MCF 10A (cell line): ENCODE results near the gene CFAP65. TPM values are rescaled to one million over a fixed set of nuclear protein-coding genes. Genes with fewer than 3 reads are reported as not detected.

ENCODE experiments used
- BruUV-seq: library from RNA; stranded (reverse); fragments of 400-500 nt; replicated peaks from 2 replicates; lab custom pipeline; 2021; lab: Mats Ljungman, UMichigan
- CTCF ChIA-PET: fragments of 300-600 bp; sonication (Branson Sonifier 250); formaldehyde crosslinking; extraction: SDS; loops from one replicate; lab custom pipeline; 2021; ENCODE audit warnings: antibody characterized with exemption, inconsistent platforms; lab: Yijun Ruan, JAX
- POLR2A ChIA-PET: fragments of 300-600, 350-650 bp; sonication (Branson Sonifier 250); formaldehyde crosslinking; extraction: SDS; loops from one replicate; lab custom pipeline; 2020; ENCODE audit warnings: antibody characterized with exemption, inconsistent platforms; lab: Yijun Ruan, JAX
- DNase-seq: peaks from one replicate; pipeline ENCODE4 v3.0.0-alpha.2; 2018; ENCODE audit not compliant: unreplicated experiment
- H3K27ac Mint-ChIP-seq: one replicate; pipeline ENCODE4 v1.8.0; 2022; ENCODE audit warnings: mild to moderate bottlenecking, low read depth, mixed read lengths; ENCODE audit not compliant: unreplicated experiment
- H3K27me3 Mint-ChIP-seq: one replicate; pipeline ENCODE4 v1.8.0; 2022; ENCODE audit warnings: mixed read lengths; ENCODE audit not compliant: insufficient read depth, unreplicated experiment
- H3K36me3 Mint-ChIP-seq: one replicate; pipeline ENCODE4 v1.8.0; 2022; ENCODE audit warnings: mild to moderate bottlenecking, moderate library complexity, mixed read lengths; ENCODE audit not compliant: insufficient read depth, unreplicated experiment
- H3K4me1 Mint-ChIP-seq: one replicate; pipeline ENCODE4 v1.8.0; 2022; ENCODE audit warnings: mixed read lengths; ENCODE audit not compliant: insufficient read depth, unreplicated experiment
- H3K4me3 Mint-ChIP-seq: one replicate; pipeline ENCODE4 v1.8.0; 2022; ENCODE audit warnings: mild to moderate bottlenecking, moderate library complexity, mixed read lengths; ENCODE audit not compliant: unreplicated experiment
- H3K9me3 Mint-ChIP-seq: one replicate; pipeline ENCODE4 v1.8.0; 2022; ENCODE audit warnings: mixed read lengths; ENCODE audit not compliant: unreplicated experiment
- CTCF ChIP-seq: fragments of 200-600 bp; IDR thresholded peaks from one replicate; pipeline ENCODE4 v1.8.0; 2022; ENCODE audit warnings: antibody characterized with exemption, mild to moderate bottlenecking; ENCODE audit not compliant: unreplicated experiment
- intact Hi-C: fragments of 100-400 bp; cut with micrococcal nuclease; formaldehyde crosslinking; loops from 2 replicates; pipeline ENCODE4 v1.14.1; 2022
- microRNA-seq: library from miRNA; unstranded; fragments of <30 nt; microRNA quantifications from one replicate; pipeline ENCODE4 v1.2.0, GENCODE V29; 2022
- total RNA-seq: library from RNA; stranded (reverse); gene quantifications from 2 replicates; pipeline ENCODE4 v1.2.3, GENCODE V29; 2022

CFAP65 gene
- total RNA-seq, 1 experiment from 2014 or later: not detected

- H3K4me1 Mint-ChIP-seq: peaks cover under 1% of the 10 kb centered on the region
- CTCF ChIA-PET: interaction anchor here (0.6 to 1.1 kb wide), 2 partner anchors 23 to 79 kb away, joined by 4 read pairs; no protein-coding TSS in a partner anchor
- no peaks in the 10 kb centered on the region for H3K36me3 Mint-ChIP-seq
- no peak for DNase-seq
- H3K4me3 Mint-ChIP-seq: no peak overlapping the region
- no peak for TF ChIP-seq CTCF
- H3K27me3 Mint-ChIP-seq: peaks cover 78% of the 10 kb centered on the region
- no peaks in the 10 kb centered on the region for H3K9me3 Mint-ChIP-seq
- POLR2A ChIA-PET: interaction anchor here (0.6 kb wide), 1 partner anchor 183 kb away, joined by 3 read pairs; no protein-coding TSS in a partner anchor
- no peak overlapping the region for H3K27ac Mint-ChIP-seq
- intact Hi-C loops: no loop called here
- BruUV-seq: no TSS peak
Observed at GRCh38 chr2:218956039-218956438, 85.3 kb downstream of the CFAP65 start.

- intact Hi-C loops: no loop called here
- BruUV-seq: no TSS peak
- Mint-ChIP-seq H3K4me1 (no peaks in the 10 kb centered on the region), H3K36me3 (no peaks in the 10 kb centered on the region), H3K4me3 (no peak overlapping the region), H3K9me3 (no peaks in the 10 kb centered on the region), H3K27me3 (peaks cover 80% of the 10 kb centered on the region), H3K27ac (no peak overlapping the region)
- no peak for TF ChIP-seq CTCF
- DNase-seq: no peak
- ChIA-PET POLR2A (no interaction called here), CTCF (interaction anchor here (0.7 kb wide), 1 partner anchor 217 kb away, joined by 5 read pairs; no protein-coding TSS in a partner anchor)
Observed at GRCh38 chr2:218954541-218955300, 86.6 kb downstream of the CFAP65 start.

GRCh38 chr2:218953366-218953954 is 87.9 kb downstream of the CFAP65 start:
- H3K9me3 Mint-ChIP-seq: no peaks in the 10 kb centered on the region
- TF ChIP-seq CTCF: no peak
- H3K4me3 Mint-ChIP-seq: no peak overlapping the region
- peaks cover 70% of the 10 kb centered on the region for H3K27me3 Mint-ChIP-seq
- CTCF ChIA-PET: interaction anchor here (1.9 kb wide), 1 partner anchor 76 kb away, joined by 4 read pairs; no protein-coding TSS in a partner anchor
- no peaks in the 10 kb centered on the region for H3K4me1 Mint-ChIP-seq
- H3K36me3 Mint-ChIP-seq: no peaks in the 10 kb centered on the region
- POLR2A ChIA-PET: no interaction called here
- intact Hi-C loops: no loop called here
- BruUV-seq: no TSS peak
- H3K27ac Mint-ChIP-seq: no peak overlapping the region
- no peak for DNase-seq

Small RNAs within 50 kb of the gene (microRNA-seq; reads per million reads assigned to microRNA genes)
- gene MIR3131 (0.66 reads per million), gene MIR375 (271 reads per million, percentile 78 among the genes with 10 or more reads in this experiment)

Other genes starting within 250 kb of the CFAP65 start
- not detected in 2 replicates for gene PRKAG3, start 209.7 kb downstream of the CFAP65 start, total RNA-seq
- gene WNT6, start 181.7 kb downstream of the CFAP65 start, total RNA-seq: not detected in 2 replicates
- 0.44 TPM in 1 of 2 replicates, not detected in the other for gene WNT10A, start 160.7 kb downstream of the CFAP65 start, total RNA-seq
- not detected in 2 replicates for gene CDK5R2, start 81.8 kb downstream of the CFAP65 start, total RNA-seq
- gene FEV, start 56.3 kb downstream of the CFAP65 start, total RNA-seq: not detected in 2 replicates
- not detected in 2 replicates for gene CRYBA2, start 48.1 kb downstream of the CFAP65 start, total RNA-seq
- gene IHH, start 19.4 kb upstream of the CFAP65 start, total RNA-seq: not detected in 2 replicates
- gene NHEJ1, start 119.3 kb upstream of the CFAP65 start, total RNA-seq: 7.5 and 11.5 TPM in 2 replicates
- 1.7 and 2.6 TPM in 2 replicates for gene SLC23A3, start 128.5 kb upstream of the CFAP65 start, total RNA-seq
- 33.9 and 39.1 TPM in 2 replicates for gene CNPPD1, start 135.4 kb upstream of the CFAP65 start, total RNA-seq
- gene RETREG2, start 136.8 kb upstream of the CFAP65 start, total RNA-seq: 49.3 and 64.5 TPM in 2 replicates
- gene ZFAND2B, start 165.3 kb upstream of the CFAP65 start, total RNA-seq: 61.0 and 73.1 TPM in 2 replicates
- gene ABCB6, start 177.4 kb upstream of the CFAP65 start, total RNA-seq: 13.8 and 18.8 TPM in 2 replicates
- gene ATG9A, start 188.1 kb upstream of the CFAP65 start, total RNA-seq: 52.1 and 60.8 TPM in 2 replicates
- gene ANKZF1, start 188.3 kb upstream of the CFAP65 start, total RNA-seq: 45.5 and 45.6 TPM in 2 replicates
- gene GLB1L, start 203.9 kb upstream of the CFAP65 start, total RNA-seq: 4.9 and 7.5 TPM in 2 replicates
- gene STK16, start 204.0 kb upstream of the CFAP65 start, total RNA-seq: 33.4 and 42.7 TPM in 2 replicates
- not detected in 2 replicates for gene TUBA4B, start 211.7 kb upstream of the CFAP65 start, total RNA-seq
- 37.2 and 80.5 TPM in 2 replicates for gene TUBA4A, start 212.4 kb upstream of the CFAP65 start, total RNA-seq
- gene DNAJB2, start 237.8 kb upstream of the CFAP65 start, total RNA-seq: 58.2 and 59.8 TPM in 2 replicates